Skeletal muscle cell (primary cell): ENCODE data around the gene SLC22A16.

Experiments used
- DNase-seq: peaks from one replicate; pipeline ENCODE4 v3.0.0-alpha.2; 2010; ENCODE audit warnings: low read depth
- H3K4me3 ChIP-seq: 2 replicates; pipeline ENCODE4 v1.5.1; 2011; ENCODE audit warnings: low read depth, mild to moderate bottlenecking, control low read depth, low read length, moderate library complexity

The SLC22A16 gene

DNA sequence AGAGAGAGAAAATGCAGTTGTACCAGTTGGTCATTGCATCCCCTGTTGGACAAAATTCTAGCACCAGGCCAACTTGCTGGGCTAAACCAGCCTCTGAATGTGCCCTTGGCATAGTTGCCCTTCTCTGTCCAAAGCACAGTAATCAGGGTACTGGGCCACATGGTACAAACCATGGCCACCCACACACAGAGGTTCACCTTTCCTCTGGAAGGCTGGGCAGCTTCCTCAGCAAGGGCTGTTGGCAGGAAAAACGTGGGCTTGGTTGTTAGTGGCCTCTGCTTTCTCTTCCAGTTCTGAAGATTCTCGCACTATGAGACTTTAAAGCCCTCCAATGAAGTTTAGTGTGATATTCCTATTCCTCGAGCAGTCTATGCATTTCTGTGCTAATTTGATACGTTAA, 61.7 kb downstream of the SLC22A16 start:
- DNase-seq: no peak
- H3K4me3 ChIP-seq: no peak overlapping the region

- no peak overlapping the region for H3K4me3 ChIP-seq
- DNase-seq: no peak
Measured at GRCh38 chr6:110412360-110412759, 64.1 kb downstream of the SLC22A16 start.

GRCh38 chr6:110410511-110410910, 65.9 kb downstream of the SLC22A16 start:
- DNase-seq: no peak

DNA sequence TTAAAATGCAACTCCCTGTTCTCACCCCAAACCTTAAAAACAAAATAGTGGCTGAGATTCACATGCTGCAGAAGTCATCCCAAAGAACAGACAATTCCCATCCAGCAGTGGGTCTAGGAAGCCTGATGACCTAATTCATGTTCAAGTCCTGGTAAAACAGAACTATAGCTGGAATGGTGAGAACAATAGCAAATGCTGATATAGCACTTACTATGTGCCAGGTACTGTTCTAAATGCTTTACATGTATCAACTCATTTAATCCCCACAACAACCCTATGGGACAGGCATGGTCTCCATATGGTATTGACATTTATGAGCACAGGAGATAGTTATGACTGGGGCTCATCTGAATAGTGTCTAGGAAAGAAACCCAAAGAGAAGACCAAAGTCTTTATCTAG, 66.6 kb downstream of the SLC22A16 start:
- no peak overlapping the region for H3K4me3 ChIP-seq
- no peak for DNase-seq

More at GRCh38 chr6:110410511-110410910, 65.9 kb downstream of the SLC22A16 start:
- no peak overlapping the region for H3K4me3 ChIP-seq

DNA sequence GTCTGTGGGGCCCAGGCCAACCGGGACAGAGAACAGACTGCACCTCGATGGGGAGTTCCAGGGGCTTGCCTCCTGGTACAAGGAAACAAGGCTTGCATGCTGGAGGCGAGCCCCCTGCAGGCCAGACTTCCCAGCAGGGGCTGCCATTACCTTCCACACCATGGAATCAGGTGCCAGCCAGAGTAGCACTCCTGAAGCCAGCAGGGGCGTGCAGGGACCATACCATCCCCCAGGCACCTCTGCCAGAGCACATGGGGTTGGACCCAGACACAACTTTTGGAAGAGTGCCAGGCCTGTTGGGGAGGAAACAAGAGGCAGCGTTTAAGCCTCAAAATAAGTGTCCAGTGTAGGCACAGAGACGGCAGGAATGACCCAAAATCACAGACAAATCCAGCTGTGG, 67.5 kb downstream of the SLC22A16 start:
- H3K4me3 ChIP-seq: no peak overlapping the region
- DNase-seq: no peak

DNA sequence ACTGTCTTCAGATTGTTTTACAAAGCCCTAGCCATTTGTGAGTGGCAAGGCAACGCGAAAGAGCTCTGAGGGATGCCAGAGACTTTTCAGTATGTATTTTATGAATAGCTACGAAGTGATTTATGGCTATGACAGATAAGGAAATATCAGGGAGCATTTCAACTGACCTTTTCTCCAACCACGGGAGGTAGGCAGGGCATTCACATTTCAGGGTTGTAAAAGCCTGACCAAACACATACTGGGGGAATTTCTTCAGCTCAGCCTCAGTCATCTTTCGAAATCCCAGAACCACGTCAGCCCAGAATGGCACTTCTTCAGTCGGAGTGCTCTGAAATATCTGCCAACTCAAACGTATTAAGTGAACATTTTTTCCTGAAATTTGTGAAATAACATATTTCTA, 71.8 kb downstream of the SLC22A16 start:
- H3K4me3 ChIP-seq: no peak overlapping the region
- no peak for DNase-seq

DNA sequence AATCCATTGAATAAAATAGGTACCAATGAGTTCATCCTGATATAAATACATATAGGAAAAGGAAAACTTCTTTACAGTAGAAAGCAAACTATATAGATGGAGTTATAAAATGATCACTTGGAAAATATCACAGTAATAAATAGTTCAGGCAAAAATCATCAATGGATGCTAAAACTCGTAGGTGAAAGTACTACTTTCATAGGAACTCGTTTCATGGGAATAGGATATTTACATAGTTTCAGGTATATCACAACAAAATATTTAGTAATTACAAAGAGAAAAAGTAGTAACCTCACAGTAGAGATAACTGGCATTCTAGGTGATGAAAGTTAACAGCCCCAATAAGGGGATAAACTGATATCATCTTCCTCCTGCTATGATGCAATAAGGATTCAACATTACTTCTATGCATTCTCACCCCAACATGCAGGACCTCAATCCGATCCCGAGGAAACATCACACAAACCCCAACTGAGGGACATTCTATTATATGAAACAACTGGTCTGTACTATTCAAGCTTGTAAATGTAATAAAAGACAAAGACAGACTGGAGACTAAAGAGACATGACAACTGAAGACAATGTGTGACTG, 74.7 kb downstream of the SLC22A16 start:
- no peak for DNase-seq

GRCh38 chr6:110400208-110400607, 76.2 kb downstream of the SLC22A16 start:
- H3K4me3 ChIP-seq: no peak overlapping the region
- DNase-seq: no peak

More for the DNA sequence above, 74.7 kb downstream of the SLC22A16 start:
- no peak overlapping the region for H3K4me3 ChIP-seq

DNA sequence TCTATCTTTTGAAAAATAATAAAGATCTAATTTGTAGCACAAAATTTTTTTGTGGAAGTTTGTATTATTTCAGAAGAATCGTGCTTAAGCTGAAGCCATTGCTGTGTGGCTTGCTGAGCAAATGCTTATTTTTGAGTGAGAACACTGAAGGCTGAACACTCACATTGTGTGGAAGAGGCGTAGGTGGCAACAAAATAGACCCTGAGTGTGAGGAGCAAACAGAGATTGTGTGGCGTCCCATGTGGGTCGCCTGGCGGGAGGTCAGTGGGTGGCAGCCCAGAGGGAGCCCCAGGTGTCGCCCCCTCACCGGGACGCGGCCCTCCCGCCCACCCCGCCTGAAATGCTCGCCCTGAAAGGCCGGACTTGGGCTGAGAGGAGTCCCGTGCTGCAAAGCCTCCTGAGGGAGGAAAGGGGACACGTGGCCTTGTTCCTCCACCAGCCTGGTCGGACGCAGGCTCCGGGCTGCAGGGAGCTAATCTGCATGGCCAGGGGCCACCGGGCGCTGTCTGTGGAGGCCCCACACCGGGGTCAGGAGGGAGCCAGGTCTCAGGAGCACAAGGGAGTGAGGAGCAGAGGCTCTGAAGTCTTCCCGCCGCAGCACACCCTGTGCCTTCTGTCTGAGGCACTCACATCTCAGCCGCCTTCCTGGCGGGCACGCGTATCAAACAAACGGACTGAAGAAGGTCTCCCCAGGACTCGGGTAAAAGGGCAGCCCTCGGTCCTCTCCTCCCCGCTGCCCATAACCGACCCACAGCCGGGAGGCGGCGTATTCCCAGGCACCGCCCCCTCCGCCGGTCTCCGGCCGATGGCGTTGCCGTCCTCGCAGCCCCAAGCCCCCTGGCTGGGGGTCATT, 77.0 kb downstream of the SLC22A16 start:
- H3K4me3 ChIP-seq: peak overlapping the region; percentile 13

GRCh38 chr6:110398778-110399177, 77.6 kb downstream of the SLC22A16 start:
- DNase-seq: no peak
- no peak overlapping the region for H3K4me3 ChIP-seq

More for the DNA sequence above, 77.0 kb downstream of the SLC22A16 start:
- no peak for DNase-seq

DNA sequence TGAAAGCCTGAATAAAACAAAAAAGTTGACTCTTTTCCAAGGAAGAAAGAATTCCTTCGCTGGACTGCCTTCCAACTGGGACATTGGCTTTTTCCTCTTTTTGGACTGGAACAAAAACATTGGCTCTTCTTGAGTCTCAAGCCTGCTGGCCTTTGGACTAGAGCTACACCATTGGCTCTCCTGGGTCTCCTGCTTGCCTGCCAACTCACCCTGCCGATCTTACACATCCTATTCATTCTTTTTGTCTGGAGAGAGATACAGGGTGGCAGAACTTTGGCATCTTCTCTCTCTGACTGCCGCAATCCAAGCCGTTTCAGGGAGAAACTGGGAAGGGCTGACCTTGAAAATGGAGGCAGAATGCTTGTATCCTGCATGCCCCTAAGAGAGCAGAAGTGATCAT, 81.2 kb downstream of the SLC22A16 start:
- H3K4me3 ChIP-seq: no peak overlapping the region
- DNase-seq: no peak

DNA sequence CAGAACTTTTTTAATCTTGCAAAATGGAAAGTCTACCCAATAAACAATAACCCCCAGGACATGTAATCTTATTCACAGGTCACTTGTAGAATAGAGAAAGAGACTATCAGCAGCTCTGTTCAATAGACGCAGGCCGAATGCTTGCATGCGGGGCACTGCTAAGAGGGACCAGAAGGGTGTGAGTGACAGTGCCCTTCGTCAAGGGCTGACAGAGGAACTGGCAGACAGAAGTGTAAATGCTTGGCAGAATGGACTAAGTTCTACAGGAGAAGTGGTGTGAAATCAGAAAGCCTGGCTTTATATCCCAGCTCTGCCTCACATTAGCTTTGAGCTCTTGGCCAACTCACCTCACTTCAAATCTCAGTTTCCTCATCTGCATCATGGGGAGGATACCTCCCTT, 82.0 kb downstream of the SLC22A16 start:
- no peak for DNase-seq
- H3K4me3 ChIP-seq: no peak overlapping the region

GRCh38 chr6:110392727-110393126, 83.7 kb downstream of the SLC22A16 start:
- no peak overlapping the region for H3K4me3 ChIP-seq
- no peak for DNase-seq

GRCh38 chr6:110390404-110390803, 86.0 kb downstream of the SLC22A16 start:
- no peak for DNase-seq
- no peak overlapping the region for H3K4me3 ChIP-seq

DNA sequence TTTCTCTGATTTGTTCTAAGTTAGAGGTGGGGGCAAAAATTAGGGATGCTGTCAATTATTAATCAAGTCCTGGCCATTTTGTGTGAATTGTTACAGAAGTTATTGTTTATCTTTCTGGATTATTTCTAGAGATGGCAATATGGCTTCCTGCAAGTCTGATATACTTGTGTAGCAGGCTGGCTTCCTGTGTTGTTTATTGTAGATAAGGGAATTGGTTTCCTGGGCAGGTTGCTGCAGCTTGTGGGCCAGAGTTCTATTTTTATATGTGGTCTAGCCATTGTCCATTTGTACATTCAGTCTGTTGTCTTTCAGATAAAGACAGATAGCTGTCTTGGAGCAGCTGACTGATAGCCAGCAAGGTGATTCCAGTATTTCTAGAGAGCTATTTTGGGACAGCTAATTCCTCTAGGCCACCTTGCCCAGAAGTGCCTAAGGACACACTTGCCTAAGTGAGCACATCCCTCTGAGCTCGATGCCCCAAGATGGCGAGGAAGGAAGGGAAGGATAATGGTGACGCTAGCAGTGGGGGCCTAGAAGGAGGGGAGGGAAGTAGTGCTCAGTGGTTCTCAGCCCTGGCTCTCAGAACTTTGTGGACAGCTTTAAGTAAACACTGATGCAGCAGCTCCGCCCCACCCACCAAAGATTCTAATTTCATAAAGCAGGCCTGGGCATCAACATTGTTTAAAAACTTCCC, 86.6 kb downstream of the SLC22A16 start:
- H3K4me3 ChIP-seq: no peak overlapping the region
- DNase-seq: no peak

DNA sequence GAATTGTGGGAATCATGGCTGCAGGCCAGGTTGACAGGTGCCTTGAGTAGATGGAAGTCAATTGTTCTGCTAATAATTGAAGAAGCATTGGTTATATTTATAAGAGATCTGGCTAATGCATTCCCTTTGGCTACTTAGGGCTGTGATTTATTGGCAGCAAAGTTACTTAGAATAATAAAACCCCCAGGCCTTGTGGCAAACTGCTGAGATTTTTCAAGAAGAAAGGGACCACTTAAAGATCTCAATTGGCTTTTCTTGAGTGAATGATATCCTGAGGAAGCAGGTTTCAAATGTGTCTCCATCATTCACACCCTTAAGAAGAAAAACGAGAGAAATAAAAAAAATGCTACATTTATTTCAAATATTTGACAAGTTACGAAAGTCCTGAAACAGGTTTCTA, 88.4 kb downstream of the SLC22A16 start:
- no peak for DNase-seq
- no peak overlapping the region for H3K4me3 ChIP-seq

GRCh38 chr6:110385458-110385863, 91.0 kb downstream of the SLC22A16 start:
- H3K4me3 ChIP-seq: no peak overlapping the region
- no peak for DNase-seq

- no peak for DNase-seq
- no peak overlapping the region for H3K4me3 ChIP-seq
Measured at GRCh38 chr6:110378552-110378951, 97.9 kb downstream of the SLC22A16 start.
